Measurements from ENCODE around the gene CDK14.

DNA sequence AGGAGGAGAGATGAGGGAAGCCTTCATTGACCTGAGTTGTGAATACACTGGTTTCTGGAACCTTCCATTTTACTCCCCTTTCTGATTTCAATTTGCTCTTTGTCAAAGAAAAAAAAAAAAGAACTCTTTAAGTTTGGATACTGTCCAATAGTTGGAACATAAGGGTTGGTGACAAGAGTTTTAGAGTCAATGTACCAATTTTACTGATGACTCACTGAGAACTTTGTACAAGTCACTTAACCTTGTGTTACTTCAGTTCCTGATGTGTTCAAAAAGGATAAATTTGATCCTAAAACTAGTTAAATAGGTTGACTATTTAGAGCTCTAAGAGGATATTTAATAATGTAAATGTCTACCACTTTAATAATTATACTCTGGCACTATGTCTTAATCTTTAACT, 4.1 kb upstream of the CDK14 start:
- TF ChIP-seq TAF1 (IDR thresholded peaks at IDR 0.05; ENCODE audit: borderline replicate concordance, insufficient read depth, low read length) (no peak), POLR2AphosphoS5 (IDR thresholded peaks at IDR 0.05; ENCODE audit: low read depth, low read length) (no peak), SIN3A (IDR thresholded peaks at IDR 0.05; ENCODE audit: borderline replicate concordance, insufficient read depth, low read length) (no peak)
- TF ChIP-seq, protein P1, sequence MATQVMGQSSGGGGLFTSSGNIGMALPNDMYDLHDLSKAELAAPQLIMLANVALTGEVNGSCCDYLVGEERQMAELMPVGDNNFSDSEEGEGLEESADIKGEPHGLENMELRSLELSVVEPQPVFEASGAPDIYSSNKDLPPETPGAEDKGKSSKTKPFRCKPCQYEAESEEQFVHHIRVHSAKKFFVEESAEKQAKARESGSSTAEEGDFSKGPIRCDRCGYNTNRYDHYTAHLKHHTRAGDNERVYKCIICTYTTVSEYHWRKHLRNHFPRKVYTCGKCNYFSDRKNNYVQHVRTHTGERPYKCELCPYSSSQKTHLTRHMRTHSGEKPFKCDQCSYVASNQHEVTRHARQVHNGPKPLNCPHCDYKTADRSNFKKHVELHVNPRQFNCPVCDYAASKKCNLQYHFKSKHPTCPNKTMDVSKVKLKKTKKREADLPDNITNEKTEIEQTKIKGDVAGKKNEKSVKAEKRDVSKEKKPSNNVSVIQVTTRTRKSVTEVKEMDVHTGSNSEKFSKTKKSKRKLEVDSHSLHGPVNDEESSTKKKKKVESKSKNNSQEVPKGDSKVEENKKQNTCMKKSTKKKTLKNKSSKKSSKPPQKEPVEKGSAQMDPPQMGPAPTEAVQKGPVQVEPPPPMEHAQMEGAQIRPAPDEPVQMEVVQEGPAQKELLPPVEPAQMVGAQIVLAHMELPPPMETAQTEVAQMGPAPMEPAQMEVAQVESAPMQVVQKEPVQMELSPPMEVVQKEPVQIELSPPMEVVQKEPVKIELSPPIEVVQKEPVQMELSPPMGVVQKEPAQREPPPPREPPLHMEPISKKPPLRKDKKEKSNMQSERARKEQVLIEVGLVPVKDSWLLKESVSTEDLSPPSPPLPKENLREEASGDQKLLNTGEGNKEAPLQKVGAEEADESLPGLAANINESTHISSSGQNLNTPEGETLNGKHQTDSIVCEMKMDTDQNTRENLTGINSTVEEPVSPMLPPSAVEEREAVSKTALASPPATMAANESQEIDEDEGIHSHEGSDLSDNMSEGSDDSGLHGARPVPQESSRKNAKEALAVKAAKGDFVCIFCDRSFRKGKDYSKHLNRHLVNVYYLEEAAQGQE (IDR thresholded peaks at IDR 0.05; ENCODE audit: insufficient read depth in 1 of 2, low read depth in 2 of 2, low read length in 2 of 2), result no peak

Data from PFSK-1 (cell line).